HG03108 (cell line): ENCODE results near the gene SLC35C1.

Experiments
- ATAC-seq: cut with Tn5 transposase; IDR thresholded peaks from one replicate; pipeline ENCODE4 v1.9.1; 2021; ENCODE audit warnings: moderate library complexity; ENCODE audit not compliant: unreplicated experiment

SLC35C1 gene

DNA sequence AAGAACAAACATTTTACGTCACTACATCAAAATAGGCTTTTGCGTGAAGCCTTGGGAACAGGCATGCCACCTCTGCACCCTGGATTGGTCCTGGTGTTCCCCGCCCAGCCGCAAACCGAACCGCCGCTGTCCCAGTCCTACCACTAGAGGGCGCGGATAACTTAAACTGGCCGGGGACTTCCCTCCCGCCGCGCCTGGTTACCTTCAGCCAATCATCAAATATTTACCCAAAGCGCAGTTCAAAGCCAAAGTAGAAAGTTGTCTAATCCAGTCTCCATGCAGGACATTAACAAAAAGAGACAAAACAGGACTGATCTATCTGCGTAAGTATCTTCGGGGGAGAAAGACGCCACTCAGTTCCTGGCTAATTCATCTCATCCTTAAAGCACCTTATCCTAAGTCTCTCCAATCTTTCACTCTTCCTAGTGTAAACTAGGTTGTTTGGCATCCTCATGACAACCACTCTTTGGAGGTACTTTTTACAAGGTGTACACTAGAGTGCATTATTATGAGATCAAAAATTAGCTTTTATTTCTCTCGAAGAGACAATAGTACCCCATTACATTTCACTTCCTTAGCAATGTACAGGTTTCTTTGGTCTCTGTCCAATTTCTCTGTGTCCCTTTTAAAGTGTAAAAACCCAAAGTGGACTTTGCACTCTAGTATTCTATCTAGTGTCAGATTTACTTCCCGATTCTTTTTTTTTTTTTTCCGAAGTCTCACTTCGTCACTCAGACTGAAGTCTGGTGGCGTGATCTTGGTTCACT is 38.4 kb downstream of the SLC35C1 start:
- no peak for ATAC-seq

DNA sequence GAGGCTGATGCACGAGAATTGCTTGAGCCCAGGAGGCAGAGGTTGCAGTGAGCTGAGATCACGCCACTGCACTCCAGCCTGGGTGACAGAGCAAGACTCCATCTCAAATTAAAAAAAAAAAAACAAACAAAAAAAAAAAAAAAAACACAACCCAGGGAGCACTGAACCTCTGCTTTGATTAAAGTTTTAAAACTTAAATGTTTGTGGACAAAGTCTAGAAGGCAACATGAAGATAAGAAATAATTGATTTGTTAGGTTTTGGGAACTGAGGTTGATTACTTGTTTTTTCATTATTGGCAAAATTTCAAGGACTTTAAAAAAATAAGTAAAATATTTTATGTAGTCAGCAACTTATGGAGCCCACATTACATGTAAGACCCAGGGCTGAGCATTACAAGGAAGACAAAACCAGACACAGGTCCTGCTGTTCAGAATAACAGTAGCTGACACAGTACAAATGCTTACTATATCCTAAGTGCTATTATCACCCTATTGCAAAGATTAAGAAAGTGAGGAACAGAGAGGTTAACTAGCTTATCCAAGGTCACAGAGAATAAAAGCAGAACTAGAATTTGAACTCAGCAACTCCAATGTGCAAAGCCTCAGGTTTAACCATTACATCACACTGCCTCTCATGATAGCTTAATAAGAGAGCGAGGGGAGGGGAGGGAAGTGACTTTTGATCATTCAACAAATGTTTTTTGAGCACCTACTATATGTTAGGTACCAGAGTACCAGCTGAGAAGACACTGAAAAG is 40.1 kb downstream of the SLC35C1 start:
- no peak for ATAC-seq

DNA sequence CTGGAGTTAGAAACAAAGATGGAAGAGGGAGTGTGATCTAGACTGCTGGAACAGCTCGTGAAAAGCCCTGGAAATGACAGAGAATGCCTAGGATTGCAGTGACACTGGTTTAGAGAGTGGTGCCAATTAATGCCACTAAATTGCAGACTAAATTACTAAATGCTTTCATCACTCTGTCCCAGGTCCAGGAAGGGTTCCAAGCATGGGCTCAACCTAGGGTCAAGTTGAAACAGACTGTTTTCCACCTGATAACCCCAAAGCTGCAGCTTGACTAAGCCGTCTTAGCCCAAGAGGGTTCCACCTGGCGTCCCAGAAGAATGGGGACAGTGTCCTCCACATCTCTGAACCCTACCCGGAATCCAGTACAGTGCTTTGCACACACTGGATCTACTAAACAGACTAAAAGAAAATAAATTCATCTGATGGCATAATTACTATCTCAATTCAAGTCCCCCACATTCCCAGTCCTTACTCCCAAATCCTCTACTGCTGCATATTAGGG is 41.3 kb downstream of the SLC35C1 start:
- ATAC-seq: no peak

DNA sequence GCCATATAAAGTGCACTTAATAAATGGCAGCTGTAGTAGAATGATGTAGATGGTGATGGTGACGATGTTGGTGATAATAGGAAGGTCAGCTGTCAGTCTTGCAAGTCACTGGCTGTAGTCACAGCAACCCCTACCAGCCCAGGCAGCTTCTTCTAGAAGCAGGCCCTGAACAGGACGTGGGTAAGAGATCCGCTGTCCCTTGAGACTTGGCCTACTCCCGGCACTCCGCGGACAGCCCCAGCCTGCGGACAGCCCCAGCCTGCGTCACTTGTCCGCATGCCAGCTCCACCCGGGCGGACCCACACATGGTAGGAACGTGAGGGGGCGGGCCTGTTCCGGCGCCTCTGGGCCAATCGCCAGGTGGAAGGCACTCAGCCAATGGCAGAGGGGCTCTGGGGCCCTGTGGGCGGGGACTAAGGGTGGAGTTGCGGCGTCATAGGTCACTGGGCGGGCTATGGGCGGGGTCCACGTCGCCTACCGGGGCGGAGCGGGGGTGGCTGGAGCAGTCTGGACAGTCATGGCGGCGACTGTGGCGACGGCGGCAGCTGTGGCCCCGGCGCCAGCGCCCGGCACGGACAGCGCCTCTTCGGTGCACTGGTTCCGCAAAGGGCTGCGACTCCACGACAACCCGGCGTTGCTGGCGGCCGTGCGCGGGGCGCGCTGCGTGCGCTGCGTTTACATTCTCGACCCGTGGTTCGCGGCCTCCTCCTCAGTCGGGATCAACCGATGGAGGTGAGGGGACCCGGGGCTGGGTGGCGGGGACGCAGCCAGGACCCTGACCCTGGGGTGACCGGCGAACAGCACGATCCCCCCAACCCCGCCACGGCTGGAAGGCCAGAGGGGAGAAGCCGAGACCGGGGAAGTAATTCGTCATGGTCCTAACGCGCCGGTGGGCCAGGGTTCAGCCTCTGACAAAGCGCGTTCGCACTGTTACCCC is 42.3 kb downstream of the SLC35C1 start, which contains the start of gene CRY2:
CRY2 (plus strand) TSS at position 502 of the 937 bp plus-strand sequence; CDS start at position 518, 16 bp downstream.
- peak; percentile 90 for ATAC-seq

DNA sequence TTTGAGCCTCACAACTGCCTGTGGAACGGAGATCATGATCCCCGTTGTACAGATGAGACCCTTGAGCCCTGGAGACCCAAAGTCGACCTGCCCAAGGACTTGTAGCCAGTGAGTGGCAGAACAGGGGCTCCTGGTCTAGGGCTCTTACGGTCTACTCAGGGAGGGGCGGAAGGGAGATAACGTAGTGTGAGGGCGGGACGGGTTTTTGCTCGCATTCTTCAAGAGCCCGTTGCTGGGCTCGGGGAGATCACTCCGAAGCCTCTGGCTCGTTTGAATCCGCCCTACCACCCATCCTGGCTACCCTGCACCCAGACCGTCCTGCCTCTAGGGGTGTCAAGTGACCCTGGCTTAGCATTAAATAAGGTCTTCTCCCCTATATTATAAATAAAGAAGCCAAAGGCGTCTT is 43.0 kb downstream of the SLC35C1 start:
- ATAC-seq: no peak

DNA sequence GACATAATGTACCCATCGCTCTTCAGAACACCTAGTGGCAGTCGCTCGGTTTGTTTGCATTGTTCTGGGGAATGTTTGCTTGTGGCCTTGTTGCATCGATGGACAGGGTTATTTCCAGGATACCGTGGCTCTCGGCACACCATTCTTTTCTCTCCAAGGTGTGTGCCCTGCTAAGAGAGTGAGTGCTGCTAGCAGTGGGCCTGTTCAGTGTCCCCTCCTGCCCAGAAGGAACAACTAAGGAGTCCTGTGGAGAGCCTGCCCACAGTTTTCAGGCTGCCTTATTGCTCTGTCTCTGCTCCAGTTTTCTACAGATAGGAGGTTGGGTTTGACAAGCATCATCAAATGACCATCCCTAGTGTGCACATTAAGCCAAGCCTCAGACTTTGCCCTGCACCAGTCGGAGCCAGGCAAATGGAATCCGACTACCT is 43.7 kb downstream of the SLC35C1 start:
- no peak for ATAC-seq

DNA sequence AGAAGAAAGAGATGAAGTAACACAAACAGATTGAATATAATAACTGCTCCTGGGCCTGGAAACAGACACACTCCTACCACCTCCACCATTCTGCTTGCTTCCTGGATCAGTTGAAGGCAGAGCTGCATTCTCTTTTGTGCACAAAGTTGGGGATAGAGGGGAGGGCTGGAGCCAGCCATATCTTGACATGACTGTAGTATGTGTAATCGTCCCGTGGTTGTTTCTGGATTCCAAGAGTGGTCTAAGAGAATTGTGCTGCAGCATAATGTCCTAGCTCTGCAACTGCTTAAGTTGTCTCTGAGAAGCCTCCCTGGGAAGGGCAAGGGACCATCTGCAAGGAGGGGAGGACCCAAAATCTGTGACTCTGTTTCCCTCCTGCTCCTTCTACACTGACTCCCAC is 45.5 kb downstream of the SLC35C1 start:
- ATAC-seq: no peak

DNA sequence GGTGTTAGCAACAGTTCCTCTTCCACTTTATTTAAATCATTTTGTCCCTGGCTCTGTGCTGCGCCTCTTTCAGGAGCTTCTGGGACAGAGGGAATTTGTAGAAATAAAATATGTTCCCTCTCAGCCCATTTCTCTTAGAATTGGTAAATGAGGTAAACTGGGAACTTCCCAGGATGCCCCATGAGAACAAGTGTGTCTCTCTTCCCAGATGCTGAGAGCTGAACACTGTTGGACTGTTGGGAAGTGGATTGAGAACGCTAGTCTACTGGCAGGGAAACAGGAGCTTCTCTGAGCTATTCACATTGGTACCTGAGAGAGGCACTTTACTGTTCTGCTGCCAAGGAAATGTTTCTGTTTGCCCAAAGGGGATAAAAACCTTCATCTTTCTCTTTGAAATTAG is 46.3 kb downstream of the SLC35C1 start:
- ATAC-seq: no peak

DNA sequence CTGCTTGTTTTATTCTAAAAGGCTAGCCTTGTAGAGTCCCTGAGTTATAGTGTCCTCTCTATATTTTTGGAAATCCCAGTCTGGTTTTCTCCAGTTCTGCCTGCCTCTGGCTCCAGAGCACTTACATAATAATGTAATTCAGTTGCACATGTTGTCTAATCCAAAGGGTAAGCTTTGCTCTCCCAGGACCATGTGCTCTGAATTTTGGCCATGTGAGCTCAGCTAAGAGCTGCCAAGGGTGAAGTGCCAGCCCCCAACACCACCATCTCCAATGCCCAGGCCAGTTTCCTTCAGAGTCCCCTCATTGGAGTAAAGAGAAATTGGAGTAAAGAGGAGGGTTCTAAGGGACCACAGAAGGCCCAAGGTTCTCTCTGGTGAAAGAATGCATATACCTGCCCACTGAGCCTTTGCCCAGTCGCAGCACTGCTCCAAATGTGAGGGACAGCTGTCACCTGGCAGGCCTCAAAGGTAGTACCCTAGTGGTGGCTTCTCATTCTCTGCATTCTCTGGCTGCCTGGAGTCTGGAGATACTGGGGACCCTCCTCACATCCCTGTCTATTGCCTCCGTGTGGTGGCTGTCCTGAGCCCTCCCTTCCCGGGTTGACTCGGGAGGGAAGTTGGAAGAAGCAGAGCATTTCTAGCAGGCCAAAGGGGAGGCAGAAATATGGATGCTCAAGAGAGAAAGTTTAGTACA is 47.2 kb downstream of the SLC35C1 start:
- no peak for ATAC-seq

DNA sequence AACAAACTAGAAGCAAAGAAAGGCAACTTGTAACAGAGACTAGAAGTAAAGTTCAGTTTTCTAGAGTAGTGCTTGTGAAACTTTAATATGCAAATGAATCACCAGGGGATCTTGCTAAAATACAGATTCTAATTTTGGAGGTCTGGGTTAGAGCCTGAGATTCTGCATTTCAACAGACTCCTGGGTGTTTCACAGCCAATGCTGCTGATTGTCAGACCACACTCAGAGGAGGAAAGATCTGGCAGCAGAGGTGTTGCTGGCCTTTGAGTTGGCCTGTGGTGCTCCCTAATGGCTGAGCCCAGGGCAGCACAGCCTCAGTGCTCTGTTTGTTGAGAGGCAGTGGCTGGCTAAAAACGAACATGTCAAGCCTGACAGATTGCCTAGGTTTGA is 47.8 kb downstream of the SLC35C1 start:
- peak; percentile 41 for ATAC-seq

DNA sequence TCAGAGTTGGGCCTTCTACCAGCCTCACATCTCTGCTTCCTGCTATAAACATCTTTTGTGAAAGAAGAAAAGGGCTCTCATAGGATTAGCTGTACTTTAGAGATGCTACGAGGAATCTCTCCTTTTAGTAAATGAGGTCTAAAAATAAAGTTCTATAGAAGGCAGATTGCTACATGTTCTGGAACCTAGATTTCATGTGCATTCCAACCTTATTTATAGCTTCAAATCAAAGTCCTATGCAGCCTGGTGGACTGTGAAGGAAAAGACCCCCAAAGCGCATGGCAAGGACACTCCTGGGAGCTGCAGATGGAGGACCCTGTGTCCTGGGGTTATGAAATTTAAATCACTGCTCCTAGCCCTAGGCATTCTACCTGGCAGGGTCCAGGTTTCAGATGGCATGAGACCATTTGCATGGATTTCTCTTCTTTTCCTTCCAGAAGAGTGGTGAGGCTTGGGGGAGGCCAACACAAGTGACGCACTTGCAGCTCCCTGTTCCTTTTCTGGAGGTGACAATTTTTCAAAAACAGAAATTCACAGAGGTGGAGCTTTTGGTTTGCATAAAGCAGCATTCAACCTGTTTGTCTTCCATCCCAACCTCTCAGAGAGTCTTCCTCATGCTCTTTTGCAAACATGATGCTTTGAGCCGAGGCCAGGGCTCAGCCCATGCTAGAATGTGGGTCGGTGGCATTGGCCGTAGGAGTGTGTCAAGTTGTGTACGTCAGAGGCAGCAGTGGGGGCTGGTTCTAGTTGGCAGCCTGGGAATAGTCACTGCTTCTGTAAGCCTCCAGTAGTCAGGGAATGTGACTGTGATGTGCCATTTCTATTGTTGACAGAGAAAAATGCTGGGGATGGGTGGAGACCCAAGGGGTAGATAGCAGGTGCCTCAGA is 48.6 kb downstream of the SLC35C1 start:
- no peak for ATAC-seq

DNA sequence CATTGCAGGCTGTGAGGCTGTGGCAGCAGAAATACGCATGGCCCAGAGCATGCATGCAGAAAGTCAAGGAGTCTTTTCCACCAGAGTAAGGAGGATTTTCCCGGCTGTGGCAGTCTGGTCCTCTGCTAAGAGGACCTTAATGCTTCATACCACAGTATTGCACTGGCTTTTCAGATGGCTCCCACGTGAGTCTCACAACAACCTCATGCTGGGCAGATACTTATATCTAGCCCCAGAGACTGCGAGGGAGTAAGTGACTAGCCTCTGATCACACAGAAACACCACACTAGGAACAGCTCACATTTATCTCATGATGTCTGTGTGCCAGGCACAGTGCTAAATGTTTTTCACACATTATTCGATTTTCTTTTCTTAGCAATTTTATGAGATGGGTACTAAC is 50.4 kb downstream of the SLC35C1 start:
- no peak for ATAC-seq

DNA sequence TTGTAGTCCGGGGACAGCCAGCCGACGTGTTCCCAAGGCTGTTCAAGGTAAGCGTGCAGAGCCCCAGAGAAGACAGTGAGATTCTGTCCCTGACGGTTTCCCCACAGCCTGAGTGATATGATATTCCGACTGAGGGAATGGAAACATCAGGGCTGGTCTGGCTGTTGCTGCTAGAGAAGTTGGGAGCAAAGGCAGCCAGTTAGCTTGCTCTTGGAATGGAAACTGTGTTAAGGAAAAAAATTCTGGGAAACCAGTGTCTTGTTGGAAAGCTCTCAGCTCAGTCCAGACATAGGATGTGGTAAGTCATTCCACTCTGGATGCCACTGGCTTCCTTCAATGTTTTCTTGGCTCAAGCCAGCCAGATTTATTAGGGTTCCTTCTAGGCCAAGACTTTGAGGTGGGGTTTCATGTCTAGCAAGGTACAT is 51.1 kb downstream of the SLC35C1 start:
- ATAC-seq: no peak

DNA sequence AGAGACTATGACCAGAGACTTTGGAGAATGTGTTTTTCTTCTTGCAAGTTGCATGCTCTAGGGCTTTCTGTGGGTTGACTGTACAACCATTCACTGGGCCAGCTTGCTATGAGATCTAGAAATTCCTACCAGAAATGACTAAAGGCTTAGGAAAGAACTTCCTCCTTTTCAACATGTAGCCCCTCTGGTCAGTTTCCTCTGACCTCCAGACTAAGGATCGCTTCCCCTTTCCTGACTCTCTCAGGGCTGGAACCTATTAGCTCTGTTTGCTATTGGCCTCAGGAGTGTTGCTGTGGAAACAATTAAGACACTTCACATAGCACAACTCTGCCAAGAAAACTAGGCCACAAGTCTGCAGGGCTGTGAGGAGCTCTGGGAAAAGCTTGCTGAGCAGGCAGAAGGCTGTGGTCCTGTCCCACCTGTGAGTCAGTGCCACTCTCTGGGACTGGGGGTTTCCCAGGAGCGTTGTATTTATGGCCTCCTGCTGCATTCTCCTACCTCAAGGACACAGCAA is 53.1 kb downstream of the SLC35C1 start:
- ATAC-seq: no peak

DNA sequence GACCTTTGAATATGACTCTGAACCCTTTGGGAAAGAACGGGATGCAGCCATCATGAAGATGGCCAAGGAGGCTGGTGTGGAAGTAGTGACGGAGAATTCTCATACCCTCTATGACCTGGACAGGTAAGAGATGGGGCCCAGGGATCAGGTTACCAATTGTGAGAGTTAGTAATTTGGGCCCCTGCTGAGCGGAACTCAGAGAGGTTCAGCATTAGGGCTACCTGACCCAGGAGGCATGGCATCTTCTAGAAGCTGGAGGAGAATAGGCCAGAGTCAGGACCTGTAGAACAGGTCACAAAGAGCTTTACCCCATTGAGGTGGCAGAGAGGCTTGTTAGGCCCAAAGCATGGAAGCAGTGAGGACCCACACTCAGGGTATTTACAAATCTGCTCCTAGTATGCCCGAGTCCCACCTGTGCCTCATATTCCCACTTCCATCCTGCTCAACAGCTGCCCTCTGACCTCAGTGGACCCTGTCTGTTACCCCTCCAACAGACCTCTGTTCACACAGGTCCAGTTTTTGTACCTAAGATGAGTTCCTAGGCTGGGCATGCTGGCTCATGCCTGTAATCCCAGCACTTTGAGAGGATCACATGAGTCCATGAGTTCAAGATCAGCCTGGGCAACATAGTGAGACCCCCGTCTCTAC is 53.9 kb downstream of the SLC35C1 start:
- no peak for ATAC-seq

DNA sequence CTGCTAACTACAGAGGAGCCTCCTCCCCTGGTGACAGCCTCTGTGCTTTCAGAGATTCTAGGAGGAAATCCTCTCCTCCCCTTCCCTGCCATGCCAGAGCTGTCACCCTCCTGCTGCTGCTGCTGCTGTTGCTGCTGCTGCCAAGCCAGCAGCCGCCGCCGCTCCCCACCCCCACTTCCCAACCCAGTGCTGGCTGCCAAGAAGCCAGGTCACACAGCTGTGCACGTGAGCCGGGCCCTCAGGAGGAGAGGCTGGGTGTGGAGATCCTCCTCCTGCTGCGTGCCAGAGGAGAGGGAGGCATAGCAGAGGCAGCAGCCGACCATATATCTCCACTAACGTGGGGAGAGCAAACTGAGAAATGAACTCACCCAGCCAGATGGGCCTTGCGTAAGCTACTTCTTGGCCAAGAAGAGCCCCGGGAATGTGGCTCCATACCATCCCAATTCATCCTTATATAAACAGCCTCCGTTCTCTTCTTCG is 54.8 kb downstream of the SLC35C1 start:
- ATAC-seq: no peak

DNA sequence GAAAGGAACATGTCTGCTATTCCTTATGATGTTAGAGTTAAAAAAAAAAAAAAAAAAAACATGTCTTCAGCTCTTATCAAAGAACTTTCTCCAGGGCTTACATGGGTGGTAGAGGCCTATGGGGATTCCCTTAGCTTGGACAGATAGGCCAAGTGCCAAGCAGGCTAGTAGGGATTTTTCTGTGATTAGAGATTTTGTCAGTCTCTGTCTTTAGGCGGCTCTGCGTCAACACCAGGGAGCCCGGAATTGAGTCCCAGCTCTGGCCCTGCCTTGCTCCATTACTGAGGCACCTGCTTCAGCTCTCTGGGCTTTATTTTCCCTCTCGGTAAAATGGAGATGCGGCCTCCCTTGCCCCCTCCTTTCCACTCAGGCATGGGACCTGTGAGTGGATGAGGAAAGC is 55.4 kb downstream of the SLC35C1 start:
- no peak for ATAC-seq

DNA sequence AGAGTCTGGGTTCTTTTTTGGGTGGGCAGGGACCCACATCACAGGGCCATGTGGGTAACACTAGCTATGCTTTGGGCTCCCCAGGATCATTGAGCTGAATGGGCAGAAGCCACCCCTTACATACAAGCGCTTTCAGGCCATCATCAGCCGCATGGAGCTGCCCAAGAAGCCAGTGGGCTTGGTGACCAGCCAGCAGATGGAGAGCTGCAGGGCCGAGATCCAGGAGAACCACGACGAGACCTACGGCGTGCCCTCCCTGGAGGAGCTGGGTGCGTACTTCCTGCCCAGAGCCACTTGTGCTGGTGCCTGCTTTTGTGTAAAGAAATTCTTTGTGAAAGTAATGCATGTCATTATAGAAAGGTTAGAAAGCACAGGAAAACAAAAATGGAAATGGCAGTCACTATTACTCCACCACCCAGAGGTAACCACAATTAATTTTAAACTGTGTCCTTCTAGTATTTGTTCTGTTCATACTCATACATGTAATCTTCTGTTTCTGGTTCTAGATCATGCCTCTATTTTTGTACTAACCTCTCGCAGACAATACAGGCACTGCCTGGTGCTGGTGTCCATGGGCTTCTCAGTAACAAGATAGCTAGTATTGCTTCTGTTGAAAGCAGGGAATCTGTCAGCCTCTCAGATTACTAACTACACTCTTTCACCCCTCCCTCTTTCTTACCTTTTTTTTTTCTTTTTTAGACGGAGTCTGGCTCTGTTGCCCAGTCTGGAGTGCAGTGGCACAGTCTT is 56.0 kb downstream of the SLC35C1 start:
- no peak for ATAC-seq
